RCC 7860 (cell line): Measurements from ENCODE around the gene ELOB.

ENCODE experiments used
- DNase-seq: peaks from one replicate; pipeline ENCODE4 v3.0.0-alpha.2; 2015; ENCODE audit warnings: low spot score
- FAIRE-seq: peaks from 2 replicates; lab custom pipeline; 2012; peaks lifted over from hg19 to GRCh38; lab: Jason Lieb, UNC

The ELOB gene

DNA sequence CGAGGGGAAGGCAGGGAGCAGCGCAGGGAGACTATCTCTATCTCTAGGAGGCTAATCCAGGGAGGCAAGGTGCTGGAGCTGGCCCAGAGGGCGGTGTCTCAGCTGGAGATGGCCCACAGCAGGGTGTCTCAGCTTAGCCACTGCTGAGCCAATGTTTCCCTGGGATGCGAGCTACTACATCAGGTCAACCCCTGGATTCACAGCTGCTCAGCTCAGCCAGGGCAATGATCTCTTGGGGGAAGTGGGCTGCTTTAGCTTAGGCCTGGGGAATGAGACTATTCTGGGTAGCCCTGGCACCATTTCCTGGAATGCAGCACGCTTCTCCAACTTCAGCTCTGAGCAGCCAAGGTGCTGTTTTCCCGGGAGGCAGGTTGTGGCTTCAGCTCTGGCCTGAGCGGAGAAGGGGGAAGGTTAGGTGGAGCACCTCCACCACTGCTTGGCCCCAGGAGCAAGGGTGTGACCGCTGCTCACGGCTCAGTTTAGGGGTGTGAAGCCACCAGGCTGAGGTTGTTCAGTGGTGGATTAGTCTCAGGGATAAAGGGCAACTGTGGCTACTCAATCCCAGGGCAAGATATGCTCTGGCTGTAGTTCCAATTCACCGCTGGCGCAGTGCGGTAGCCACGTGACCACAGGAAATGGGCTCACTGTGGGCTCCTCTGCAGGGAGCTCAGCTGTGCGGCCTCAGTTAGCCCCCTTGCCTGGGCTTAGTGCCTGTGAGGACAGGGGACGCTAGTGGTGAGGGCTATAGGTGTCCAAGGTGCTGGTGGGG is 34.8 kb upstream of the ELOB start:
- FAIRE-seq (no peak), DNase-seq (no peak)

DNA sequence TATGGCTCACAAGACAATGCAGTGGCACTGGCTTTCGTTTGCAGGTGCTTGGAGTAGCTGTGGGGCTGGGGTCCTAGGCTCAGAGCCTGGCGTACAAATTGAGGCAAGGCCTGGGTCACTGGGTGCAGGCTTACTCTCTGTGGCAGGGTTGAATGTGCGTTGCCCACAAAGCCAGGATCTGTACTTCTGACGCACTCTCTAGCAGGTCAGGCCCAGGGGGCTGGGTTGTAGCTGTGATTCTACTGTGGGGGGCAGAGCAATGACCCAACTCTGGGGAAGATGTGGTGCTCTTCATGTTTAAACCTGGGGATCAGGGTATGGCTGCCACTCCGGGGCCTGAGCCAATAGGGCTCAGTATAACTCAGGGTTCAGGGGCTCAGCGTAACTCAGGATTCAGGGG is 33.6 kb upstream of the ELOB start:
- no peak for FAIRE-seq
- no peak for DNase-seq

DNA sequence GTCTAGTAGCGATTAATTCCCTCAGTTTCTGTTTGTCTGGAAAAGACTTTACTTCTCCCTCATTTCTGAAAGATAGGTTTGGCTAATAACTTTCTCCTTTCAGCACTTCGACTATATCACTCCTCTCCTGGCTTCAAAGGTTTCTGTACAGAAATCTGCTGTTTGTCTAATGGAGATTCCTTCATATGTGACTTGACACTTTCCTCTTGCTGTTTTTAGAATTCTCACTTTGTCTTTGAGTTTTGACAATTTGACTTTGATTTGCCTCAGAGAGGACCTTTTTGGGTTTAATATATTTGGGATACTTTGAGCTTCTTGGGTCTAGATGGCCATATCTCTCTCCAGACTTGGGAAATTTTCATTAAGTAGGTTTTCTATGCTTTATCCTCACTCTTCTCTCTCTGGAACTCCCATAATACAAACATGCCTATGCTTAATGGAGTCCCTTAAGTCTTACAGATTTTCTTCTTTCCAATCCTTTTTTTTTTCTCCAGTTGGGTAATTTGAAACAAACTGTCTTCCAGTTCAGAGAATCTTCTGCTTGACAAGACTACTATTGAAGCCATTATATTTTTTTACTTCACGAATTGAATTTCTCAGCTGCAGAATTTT is 32.2 kb upstream of the ELOB start:
- DNase-seq = no peak
- FAIRE-seq = no peak

DNA sequence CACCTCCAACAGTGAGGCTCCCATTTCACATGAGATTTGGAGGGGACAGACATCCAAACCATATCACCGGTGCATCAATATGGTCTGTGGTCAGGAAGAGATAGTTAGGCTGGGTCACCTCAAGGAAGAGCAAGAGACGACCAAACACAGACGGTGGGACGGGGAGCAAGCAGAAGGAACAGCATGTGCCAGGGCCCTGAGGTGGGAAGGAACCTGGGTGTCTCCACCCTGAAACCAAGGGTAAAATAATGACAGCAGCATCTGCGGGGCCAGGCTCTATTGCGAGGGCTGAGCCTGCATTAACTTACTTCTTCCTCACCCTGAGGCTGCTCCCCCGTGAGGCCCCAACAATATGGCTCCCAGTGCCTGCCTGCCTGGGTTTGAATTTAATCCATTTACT is 31.1 kb upstream of the ELOB start:
- no peak for DNase-seq
- FAIRE-seq = no peak

GRCh38 chr16:2806286-2806685 is 29.2 kb upstream of the ELOB start:
- FAIRE-seq = no peak
- DNase-seq = no peak

GRCh38 chr16:2804728-2805127 is 27.6 kb upstream of the ELOB start:
- DNase-seq (no peak), FAIRE-seq (no peak)

GRCh38 chr16:2803545-2804195 is 26.6 kb upstream of the ELOB start:
- FAIRE-seq (no peak), DNase-seq (no peak)

- DNase-seq (no peak), FAIRE-seq (no peak)
Observed at GRCh38 chr16:2799859-2800226, 22.8 kb upstream of the ELOB start.

DNA sequence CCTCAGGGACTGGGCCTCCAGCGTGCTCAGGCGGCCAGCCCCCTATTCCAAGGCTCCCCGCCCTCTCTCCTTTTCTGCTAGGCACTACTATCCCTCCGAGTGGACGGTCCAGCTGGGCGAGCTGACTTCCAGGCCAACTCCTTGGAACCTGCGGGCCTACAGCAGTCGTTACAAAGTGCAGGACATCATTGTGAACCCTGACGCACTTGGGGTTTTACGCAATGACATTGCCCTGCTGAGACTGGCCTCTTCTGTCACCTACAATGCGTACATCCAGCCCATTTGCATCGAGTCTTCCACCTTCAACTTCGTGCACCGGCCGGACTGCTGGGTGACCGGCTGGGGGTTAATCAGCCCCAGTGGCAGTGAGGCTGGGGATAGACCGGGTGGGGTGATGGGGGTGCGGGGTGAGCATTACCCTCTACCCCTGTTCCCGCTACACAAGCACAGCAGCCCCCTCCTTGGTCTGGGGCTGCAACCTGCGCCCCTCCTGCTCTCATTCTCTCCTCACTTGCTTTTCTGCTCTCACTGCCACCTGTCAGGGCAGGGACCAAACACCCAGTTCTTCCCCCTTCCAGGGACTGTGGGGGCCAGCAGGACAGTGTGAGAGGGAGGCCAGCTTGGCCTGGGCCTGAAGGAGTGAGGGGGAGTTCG is 22.3 kb upstream of the ELOB start:
- DNase-seq = no peak
- no peak for FAIRE-seq

DNA sequence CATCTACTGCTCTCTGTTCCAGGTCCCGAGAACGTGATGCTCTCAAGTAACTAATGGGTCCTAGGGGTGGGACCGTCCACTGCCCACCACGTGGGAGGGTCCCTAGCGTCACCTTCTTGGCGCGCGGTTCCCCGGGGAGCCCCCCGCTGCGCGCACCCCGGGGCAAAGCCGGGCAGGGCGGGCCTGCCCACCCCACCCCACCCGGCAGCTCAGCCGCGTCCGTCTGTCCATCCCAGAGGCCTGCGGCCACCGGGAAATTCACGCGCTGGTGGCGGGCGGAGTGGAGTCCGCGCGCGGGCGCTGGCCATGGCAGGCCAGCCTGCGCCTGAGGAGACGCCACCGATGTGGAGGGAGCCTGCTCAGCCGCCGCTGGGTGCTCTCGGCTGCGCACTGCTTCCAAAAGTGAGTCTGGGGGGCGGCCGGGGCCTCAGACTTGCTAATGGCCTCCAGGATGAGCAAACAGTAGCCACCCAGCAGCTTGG is 21.7 kb upstream of the ELOB start:
- FAIRE-seq (no peak), DNase-seq (no peak)

DNA sequence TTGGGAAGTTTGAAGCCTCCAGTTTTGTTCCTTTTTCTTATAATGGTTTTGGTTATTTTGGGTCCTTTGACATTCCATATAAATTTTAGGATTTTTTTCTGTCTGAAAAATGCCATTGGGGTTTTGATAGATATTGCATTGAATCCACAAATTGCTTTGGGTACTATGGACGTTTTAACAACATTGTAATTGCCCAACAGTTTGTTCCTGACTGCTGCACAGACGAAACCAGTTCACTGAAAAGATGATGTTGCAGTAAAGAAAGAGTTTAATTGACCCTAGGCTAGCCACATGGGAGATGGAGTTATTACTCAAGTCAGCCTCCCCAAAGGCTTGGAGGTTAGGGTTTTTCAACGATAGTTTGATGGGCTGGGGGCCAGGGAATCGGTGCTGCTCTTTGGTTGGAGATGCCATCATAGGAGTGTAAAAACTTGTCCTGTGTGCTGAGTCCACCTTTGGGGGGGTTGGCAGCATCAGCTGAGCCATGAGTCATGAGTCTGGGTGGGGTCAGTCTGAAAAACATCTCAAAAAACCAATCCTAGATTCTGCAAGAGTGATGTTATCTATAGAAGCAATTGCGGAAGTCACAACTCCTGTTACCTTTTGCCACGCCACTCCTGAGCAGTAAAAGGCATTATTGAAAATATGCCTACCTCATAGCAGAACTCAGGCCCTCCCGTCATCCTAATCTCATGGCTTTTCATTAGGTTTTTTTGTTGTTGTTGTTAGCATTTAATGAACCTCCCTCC is 18.5 kb upstream of the ELOB start:
- DNase-seq (no peak), FAIRE-seq (no peak)

DNA sequence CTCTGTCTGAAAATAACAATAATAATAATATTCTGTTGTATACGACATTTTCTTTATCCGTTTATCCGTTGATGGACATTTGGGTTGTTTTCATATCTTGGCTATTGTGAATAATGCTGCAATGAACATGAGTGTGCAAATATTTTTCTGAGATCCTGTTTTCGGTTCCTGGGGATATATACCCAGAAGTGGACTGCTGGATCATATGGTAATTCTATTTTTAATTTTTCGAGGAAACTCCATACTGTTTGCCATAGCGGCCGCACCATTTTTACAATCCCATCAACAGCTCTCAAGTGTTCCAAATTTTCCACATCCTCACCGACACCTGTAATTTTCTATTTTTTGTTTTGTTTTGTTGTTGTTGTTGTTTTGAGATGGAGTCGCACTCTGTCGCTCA is 15.9 kb upstream of the ELOB start:
- DNase-seq (no peak), FAIRE-seq (no peak)

GRCh38 chr16:2791174-2791573 is 14.1 kb upstream of the ELOB start:
- FAIRE-seq (no peak), DNase-seq (no peak)

- FAIRE-seq (no peak), DNase-seq (no peak)
Observed at GRCh38 chr16:2790631-2791030, 13.6 kb upstream of the ELOB start.

GRCh38 chr16:2787961-2788360 is 10.9 kb upstream of the ELOB start:
- DNase-seq (no peak), FAIRE-seq (no peak)

DNA sequence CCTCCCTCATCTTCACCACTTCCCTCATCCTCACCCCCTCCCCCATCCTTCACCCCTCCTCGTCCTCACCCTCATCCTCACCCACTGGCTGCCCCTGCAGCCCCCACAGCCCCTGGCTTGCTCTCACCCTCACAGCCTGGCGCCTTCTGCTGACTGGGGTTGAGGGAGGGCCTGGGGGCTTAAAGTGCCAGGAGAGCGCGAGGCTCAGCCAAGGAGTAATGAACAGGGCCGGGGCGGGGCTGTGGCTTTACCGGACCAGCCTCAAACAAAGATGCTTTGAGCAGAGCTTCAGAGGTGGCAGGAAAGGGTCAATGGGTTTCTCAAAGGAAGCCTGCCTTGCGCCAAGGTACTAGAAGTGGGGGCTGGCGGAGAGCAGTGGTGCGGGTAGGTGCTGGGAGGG is 10.3 kb upstream of the ELOB start, which contains the start of gene PRSS33:
Gene PRSS33, minus strand, starts transcription at position 155 of the 400 bp plus-strand sequence. CDS start 1,013 bp downstream, outside the sequence.
- DNase-seq = no peak
- FAIRE-seq = no peak

- FAIRE-seq = no peak
- DNase-seq = no peak
Observed at GRCh38 chr16:2786826-2787151, 9.7 kb upstream of the ELOB start.

GRCh38 chr16:2786061-2786825 is 9.2 kb upstream of the ELOB start:
- DNase-seq (no peak), FAIRE-seq (no peak)

DNA sequence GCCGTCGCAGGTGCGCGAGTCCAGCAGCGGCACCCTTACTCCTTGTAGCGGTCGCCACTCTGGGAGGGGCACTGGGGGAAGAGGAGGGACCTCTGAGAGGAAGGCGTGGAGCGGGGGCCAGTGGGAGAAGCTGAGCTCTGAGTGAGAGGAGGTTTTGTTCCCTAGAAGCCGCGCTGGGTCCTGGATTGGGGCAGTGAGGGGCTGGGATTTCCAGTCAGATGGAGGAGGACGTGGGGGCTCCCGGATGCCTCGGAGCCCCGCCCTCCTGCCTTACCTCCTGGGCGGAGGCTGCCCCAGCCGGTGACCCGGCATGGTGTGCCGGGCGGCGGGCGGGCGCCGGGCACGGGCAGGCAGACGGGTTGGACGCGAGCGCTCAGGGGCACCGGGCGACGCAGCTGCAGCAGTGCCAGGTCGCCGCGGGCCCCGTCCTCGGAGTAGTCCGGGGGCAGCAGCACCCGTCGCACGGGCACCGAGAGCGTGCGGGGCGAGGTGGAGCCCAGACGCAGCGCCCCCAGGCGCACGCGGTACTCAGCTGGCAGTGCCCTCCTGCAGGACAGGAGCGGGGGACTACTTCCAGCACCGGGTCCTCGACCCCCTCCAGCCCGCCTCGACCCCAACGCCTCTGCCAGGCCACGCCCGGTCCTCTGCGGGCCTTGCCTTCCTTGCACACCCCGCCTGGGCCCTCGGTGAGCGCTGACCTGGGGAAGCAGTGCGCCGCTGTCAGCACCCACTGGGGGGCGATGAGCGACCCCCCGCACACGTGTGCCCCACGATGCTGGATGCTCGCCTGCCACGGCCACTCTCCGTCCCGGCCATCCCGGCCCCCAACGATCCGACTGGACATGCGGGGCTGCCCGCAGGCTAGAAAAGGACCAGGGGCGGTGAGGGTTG is 8.3 kb upstream of the ELOB start:
- FAIRE-seq = no peak
- no peak for DNase-seq
